GM21737 (cell line): ENCODE measurements around the gene SNRPA.
A peak's percentile ranks its signal among the peaks of the same experiment; 100 is the strongest.
"Not testable (repeated sequence)": the region's sequence is repeated elsewhere in the genome, so short reads cannot be mapped to it uniquely, and the experiment has no call there.

ENCODE experiments used
- ATAC-seq: cut with Tn5 transposase; IDR thresholded peaks from one replicate; pipeline ENCODE4 v1.9.1; 2021; ENCODE audit warnings: mild to moderate bottlenecking, moderate library complexity; ENCODE audit not compliant: unreplicated experiment

The SNRPA gene

DNA sequence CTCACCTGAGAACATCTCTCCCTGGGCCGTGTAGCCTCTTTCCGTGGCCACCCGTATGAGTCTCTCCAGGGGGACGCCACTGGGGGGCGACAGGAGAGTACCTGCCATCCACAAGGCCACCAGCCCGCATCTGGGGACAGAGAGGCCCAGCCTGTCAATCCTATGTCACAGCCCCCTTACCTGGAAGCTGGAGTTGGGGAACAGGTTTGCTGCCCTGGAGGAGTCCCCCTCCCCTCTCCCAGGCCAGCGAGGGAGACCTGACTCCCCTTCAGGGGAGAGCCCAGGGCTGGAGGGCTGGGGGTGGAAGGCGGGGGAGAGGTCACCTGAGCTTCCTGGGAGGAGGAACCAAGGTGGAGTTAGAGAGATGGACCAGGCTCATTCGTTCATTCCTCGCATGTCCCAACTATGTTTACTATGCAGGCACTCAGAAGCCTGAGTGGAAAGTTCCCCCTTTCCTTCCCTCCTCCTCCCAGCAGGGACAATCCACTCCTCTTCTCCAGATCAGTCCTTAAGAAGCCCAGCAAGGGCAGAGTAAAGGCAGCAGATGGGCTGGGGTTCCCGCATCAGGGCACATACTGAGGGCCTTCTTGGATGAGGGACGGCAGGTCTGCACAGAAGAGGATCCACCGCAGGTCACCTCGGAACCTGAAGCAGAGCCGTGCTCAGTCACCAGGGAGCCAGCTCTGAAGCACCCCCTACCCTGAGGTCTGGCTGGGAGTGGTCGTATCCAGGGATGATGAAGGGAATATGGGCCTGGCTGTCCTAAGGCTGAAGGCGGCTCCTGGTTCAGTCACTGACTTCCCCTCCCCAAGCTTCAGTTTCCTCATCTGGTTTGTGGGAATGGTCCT is 6.2 kb upstream of the SNRPA start:
- no peak for ATAC-seq

DNA sequence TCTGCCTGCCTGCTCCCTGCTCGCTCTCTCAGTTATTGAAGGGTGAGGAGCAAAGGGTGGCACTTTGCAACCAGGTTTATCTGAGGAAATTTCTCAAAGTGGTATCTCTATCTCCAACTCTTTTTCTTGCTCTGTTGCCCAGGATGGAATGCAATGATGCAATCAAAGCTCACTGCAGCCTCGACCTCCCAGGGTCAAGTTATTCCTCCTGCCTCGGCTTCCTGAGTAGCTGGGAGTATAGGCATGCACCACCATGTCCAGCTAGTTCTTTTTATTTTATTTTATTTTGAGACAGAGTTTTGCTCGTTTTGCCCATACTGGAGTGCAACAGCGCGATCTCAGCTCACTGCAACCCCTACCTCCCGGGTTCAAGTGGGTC is 5.6 kb upstream of the SNRPA start:
- ATAC-seq: no peak

DNA sequence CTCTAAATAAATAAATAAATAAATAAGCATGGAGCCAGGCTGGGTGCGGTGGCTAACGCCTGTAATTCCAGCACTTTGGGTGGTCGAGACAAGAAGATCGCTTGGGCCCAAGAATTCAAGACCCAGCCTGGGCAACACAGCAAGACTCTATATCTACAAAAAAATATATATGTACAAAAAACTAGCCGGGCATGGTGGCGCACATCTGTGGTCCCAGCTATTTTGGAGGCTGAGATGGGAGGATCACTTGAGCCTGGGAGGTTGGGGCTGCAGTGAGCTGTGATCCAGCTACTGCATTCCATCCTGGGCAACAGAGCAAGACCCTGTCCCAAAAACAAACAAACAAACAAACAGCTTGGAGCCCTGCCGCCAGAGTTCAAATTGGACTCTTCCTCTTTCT is 3.5 kb upstream of the SNRPA start:
- ATAC-seq: no peak

DNA sequence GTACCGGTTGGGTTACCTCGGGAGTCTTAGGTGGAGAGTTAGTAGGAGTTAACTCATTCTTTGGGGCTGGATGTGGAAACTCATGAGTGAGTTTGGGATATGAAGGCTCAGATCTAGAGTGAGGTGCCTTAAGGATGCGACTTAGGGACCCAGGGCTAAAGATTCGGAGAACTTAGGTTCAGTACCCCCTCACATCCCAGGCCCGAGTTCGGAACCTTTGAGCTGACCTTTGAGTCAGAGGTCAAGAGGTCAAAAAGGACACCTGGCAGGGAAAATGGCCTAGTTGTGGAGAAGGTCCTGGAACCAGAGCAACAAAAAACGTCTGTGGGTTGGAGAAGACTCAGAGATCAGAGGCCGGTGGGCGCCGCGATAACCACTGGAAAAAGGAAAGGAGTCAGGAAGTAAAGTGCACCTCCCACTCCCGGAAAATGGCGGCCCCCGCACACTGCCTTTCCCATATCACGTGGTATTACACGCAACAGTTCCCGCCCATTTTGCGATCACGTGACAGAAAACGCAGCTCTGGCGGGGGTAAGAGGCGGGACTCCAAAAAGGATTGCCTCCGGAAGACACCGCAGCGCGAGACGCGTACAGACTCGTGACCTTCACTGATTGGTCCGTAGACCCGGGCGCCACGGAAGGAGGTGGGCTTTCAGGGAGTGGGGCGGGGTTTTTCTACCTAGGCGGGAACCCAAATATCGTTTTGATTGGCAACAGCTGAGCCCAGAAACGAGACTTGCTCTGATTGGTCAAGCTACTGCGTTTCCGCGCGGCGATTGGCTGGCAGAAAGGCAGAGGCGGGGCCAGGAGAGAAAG is 737 bp upstream of the SNRPA start, which contains the start of gene ACTMAP:
Gene ACTMAP, minus strand, starts transcription at position 420 of the 816 bp plus-strand sequence. CDS start 674 bp downstream, outside the sequence.
- ATAC-seq: peak; percentile 81

DNA sequence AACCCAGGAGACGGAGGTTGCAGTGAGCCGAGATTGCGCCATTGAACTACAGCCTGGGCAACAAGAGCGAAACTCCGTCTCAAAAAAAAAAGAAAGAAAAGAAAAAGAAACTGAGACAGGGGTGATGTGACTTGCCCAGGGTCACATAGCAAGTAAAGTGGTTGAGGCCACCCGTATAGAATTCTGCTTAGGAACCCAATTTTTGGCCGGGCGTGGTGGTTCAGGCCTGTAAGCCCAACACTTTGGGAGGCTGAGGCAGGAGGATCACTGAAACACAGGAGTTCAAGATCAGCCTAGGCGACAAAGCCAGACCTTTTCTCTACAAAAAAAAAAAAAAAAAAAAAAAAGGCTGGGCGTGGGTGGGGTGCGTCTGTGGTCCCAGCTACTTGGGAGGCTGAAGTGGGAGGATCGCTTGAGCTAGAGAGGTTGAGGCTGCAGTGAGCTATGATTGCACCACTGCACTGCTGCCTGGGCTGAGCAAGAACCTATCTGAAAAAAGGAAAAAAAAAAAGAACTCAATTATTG is 1.3 kb downstream of the SNRPA start:
- no peak for ATAC-seq

DNA sequence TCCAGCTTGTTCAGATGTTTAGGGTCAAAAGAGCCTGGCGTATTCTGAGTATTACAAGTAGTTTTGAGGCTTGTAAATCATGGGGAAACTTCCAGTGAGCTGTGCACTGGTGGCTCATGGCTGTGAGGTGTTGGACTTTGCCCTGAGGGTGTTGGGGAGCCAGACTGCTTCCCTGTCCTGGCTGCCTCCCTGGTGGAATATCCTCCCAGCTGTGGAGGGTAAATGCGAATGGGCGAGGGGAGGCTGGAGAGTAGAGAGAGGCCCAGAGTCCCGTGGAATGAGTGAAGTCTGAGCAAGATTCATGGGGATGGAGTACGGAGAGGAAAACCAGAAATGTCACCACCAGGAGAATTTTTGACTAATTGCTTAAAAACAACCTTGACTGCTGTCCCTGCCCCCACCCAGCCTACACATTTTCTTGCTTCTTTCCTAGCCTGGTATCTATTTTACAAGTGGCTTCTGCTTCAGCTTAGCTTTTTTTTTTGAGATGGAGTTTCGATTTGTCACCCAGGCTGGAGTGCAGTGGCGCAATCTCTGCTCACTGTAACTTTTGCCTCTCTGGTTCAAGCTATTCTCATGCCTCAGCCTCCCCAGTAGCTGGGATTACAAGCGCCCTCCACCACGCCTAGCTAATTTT is 3.7 kb downstream of the SNRPA start:
- ATAC-seq: no peak

DNA sequence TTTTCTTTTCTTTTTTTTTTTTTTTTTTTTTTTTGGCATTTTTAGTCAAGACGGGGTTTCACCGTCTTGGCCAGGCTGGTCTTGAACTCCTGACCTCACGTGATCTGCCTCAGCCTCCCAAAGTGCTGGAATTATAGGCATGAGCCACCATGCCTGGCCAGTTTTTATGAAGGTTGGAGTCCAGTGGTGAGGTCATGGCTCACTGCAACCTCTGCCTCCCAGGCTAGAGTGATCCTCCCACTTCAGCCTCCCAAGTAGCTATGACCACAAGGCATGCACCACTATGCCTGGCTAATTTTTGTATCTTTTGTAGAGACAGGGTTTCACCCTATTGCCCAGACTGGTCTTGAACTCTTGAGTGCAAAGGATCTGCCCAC is 4.2 kb downstream of the SNRPA start:
- ATAC-seq: no peak

DNA sequence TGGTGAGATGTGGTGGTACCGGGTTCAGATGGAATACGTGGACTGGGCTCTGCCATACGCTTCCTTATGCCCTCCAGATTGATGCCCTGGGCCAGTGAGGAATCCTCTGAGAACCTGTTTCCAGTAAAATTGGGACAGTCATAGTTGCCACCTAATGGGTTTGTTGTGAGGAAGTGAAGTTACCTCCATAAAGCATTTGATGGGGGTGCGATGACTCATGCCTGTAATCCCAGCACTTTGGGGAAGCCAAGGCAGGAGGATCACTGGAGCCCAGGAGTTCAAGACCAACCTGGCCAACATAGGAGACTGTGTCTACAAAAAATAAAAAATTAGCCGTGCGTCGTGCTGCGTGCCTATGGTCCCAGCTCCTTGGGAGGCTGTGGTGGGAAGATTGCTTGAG is 4.8 kb downstream of the SNRPA start:
- ATAC-seq: no peak

DNA sequence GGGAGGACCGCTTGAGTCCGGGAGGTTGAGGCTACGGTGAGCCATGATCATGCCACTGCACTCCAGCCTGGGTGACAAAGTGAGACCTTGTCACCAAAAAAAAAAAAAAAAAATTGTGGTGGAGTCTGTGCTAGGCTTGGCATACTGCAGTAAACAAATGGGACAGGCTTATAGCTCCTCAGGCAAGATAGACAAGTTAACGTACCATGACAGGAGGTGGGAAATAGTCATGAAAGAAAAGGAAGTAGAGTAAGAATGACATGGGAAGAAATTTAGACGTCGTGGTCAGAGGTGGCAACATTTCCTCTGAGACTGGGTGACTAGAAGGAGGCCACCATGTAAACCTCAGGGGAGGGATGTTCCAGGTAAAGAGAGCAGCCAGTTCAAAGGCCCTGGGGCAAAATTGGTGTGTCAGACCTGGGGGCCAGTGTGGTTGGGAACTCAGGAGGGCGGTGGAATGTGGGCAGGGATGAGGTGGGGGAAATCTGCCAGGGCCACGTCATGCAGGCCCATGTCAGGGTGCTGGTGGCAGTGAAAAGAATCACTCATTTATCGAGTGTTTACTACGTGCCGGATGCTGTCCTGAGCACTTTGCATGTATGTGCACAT is 5.6 kb downstream of the SNRPA start:
- ATAC-seq: no peak

DNA sequence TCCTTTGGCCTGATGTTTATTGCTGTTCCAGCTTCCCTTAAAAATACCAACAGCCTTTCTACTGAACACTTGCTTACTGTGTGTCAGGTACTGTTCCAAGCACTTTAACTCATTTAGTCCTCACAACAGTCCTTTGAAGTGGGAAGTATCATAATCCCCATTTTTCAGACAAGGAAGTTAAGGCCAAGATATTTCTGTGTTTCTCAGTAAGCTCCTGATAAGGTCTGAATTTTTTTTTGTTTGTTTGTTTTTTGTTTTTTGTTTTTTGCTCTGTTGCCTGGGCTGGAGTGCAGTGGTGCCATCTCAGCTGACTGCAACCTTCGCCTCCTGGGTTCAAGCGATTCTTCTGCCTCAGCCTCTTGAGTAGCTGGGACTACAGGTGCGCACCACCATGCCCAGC is 7.5 kb downstream of the SNRPA start:
- no peak for ATAC-seq

DNA sequence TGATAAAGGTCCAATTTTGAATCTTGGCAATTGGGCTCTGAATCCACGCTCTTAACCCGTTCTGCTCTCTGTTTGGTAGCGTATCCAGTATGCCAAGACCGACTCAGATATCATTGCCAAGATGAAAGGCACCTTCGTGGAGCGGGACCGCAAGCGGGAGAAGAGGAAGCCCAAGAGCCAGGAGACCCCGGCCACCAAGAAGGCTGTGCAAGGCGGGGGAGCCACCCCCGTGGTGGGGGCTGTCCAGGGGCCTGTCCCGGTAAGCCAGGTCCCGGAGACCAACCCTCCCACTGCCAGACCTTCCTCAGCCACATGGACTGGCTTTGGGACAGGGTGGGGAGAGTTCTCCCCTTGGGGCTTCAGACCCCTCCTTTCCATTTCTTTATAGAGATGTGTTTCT is 8.3 kb downstream of the SNRPA start:
- no peak for ATAC-seq

DNA sequence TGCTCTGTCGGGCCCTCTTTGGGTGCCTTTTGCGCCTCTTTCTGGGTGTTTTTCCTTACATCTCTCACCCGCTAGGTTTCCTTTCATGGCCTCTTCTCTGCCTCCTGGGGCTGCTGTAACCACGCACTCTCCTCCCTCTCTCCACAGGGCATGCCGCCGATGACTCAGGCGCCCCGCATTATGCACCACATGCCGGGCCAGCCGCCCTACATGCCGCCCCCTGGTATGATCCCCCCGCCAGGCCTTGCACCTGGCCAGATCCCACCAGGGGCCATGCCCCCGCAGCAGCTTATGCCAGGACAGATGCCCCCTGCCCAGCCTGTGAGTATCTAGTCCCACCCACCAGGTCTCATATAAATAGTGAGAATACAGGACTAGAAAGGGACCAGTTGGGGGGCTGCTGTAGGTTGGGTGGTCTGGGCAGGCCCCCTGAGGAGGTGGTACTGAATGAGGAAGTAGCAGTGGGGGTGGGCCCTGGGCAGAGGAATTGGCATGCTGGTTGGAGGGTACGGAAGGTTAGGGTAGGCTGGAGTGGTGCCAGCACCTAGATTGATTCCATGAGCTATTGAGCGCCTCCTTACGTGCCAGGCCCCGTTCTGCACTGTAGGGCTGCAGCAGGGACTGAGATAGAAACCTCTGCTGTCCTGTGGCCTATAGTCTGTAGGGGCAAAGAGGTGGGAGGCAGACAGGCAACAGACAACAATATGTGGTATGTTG is 11.9 kb downstream of the SNRPA start:
- ATAC-seq: no peak

DNA sequence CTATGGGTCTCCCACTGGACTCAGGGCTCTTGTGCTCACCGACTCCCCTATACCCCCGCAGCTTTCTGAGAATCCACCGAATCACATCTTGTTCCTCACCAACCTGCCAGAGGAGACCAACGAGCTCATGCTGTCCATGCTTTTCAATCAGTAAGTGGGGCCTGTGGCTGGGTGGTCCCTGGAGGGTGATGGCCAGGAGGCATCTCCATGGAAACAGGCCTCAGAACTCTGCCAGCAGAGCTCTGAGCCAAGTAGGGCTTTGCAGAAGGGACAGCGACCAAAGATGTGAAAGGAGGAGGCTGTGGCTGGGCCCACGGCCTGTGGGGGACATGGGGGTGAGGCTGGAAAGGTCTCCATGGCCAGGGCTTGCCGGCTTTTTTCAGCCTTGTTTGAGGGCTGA is 12.5 kb downstream of the SNRPA start:
- ATAC-seq: no peak

DNA sequence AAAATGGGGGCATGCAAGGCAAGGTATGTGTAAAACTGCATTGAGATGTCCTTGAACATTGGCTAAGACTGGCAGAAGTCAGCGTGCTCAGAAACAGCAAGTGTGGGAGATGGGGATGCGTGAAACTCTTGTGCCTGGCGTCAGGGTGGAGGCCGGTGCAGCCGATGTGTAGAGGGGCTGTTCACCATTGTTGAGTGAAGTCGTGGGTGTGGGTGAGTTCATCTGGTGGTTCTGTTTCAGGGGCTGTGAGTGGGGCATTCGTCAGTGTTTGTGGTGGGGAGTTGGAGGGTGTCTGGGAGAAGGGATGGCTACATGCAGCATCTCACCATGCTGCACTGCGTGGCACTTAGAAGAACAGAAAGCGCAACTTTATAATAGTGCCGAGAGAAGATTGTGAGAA is 13.0 kb downstream of the SNRPA start:
- no peak for ATAC-seq

DNA sequence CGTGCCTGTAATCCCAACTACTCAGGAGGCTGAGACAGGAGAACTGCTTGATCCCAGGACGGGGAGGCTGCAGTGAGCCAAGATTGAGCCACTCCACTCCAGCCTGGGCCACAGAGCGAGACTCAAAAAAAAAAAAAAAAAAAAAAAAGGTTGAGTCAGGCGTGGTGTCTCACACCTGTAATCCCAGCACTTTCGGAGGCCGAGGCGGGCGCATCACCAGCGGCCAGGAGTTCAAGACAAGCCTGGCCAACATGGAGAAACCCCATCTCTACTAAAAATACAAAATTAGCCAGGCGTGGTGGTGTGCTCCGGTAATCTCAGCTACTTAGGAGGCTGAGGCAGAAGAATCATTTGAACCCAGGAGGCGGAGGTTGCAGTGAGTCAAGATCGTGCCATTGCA is 15.4 kb downstream of the SNRPA start:
- ATAC-seq: not testable (repeated sequence)

DNA sequence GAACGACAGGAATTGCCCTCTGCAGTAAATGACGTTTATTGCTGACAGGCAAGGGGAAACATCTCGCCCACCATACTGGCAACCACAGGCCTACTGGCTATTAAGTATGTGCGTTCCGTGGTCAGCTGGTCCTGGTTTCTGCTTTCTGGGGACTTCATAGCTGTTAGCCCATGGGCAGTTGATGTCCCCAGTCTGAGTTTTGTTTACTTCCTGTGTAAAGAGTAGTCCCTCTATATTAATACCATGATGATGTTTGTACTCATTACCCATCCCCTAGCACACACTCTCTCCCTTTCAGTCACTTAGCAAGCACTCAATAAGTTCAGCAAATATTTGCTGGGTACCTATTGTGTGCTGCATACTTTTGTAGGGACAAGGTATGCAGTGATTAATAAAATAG is 17.9 kb downstream of the SNRPA start:
- ATAC-seq: no peak

DNA sequence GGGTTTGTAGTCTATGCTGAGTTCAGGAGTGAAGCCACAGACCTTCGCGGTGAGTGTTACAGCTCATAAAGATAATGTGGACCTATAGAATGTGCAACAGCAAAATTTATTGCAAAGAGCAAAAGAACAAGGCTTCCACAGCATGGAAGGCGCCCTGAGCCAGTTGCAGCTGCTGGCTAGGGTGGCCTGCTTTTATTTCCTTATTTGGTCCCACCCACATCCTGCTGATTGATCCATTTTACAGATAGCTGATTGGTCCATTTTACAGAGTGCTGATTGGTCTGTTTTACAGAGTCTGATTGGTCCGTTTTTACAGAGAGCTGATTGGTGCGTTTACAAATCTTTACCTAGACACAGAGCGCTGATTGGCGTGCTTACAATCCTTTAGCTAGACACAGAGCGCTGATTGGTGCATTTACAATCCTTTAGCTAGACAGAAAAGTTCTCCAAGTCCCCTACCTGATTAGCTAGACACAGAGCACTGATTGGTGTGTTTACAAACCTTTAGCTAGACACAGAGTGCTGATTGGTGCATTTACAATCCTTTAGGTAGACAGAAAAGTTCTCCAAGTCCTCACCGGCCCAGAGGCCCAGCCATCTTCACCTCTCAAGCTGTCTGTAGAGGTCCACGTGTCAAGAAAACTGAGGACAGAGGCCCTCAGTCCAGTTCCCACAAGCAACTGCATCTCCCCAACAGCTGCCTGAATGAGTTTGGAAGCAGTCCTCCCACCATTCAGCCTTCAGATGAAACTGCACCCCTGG is 20.3 kb downstream of the SNRPA start:
- ATAC-seq: not testable (repeated sequence)

DNA sequence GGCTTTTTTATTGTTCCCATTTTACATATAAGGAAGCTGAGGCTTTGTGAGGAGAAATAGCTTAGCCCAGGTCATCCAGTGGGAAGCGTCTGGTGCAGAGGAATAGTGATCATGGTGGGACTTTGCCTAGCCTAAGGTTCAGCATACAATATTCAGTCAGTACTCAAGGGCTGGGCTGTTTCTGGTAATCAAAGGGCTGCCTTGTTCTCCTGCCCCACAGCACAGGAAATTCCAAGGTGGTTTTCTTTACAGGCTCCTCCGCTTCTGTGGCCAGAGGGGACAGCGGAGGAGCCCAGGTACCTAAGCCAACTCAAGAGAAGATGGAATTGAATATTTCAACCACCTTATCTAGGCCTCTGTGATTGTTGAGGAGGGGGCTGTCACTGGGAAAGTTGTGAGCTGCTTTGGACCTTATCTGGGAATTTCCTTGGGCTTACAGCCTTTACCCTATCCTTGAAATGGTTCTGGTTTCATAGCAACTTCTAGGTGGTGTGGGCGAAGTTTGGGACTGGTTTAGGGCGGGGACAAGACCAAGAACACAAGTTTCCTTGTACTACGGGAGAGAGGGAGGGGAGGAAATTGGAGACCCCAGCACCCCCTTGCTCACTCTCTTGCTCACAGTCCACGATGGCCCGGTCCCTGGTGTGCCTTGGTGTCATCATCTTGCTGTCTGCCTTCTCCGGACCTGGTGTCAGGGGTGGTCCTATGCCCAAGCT is 24.1 kb downstream of the SNRPA start, which contains the start of gene MIA:
Gene MIA, plus strand, starts transcription at position 606 of the 716 bp plus-strand sequence. Its CDS starts 22 bp downstream, at position 628.
- ATAC-seq: no peak

DNA sequence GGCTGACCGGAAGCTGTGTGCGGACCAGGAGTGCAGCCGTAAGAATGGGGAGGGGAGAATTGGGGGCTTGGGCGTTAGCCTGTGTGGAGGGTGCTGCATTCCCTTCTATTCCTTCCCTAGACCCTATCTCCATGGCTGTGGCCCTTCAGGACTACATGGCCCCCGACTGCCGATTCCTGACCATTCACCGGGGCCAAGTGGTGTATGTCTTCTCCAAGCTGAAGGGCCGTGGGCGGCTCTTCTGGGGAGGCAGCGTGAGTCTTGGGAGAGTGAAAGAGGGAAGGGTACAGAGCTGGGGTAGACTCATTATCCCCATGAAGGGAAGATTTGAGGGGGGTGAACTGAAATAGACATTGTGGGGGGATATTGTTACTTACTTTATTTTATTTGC is 24.6 kb downstream of the SNRPA start:
- ATAC-seq: no peak
